ENCODE results near the gene HSPA4L. TPM values are rescaled to one million over a fixed set of nuclear protein-coding genes. Genes with fewer than 3 reads are reported as not detected.
A peak's percentile ranks its signal among the peaks of the same experiment; 100 is the strongest.

HSPA4L gene
- total and polyA plus RNA-seq, 2 donors from 2014 or later: 8.8 to 13.5 TPM

- Histone ChIP-seq H3K9me3 (ENCODE audit: control insufficient read depth in 2 of 3, insufficient read depth in 1 of 3, low read length in 3 of 3) (no peaks in the 10 kb centered on the region), H3K4me1 (ENCODE audit: control insufficient read depth in 2 of 3, insufficient read depth in 2 of 3, low read depth in 1 of 3, low read length in 3 of 3) (peaks cover 0 to 3% (median 0%) of the 10 kb centered on the region in 3 donors), H3K27me3 (ENCODE audit: control insufficient read depth, insufficient read depth, low read length) (no peaks in the 10 kb centered on the region), H3K27ac (ENCODE audit: low read depth in 2 of 2, low read length in 2 of 2) (peak within 1 kb of the TSS; percentile 39 to 69), H3K36me3 (ENCODE audit: control insufficient read depth in 2 of 3, insufficient read depth in 3 of 3, low read length in 3 of 3) (no peaks in the 10 kb centered on the region), H3K4me3 (ENCODE audit: low read length in 3 of 3) (peak within 1 kb of the TSS; percentile 85 to 98 (median 97)), H3K9ac (ENCODE audit: low read length in 3 of 3) (peak within 1 kb of the TSS; percentile 6 to 98 (median 97))
- DNase-seq (peak; percentile 98 to 99 (median 98)), FAIRE-seq (peak; percentile 23)
- no peak for TF ChIP-seq CTCF (IDR thresholded peaks at IDR 0.05; ENCODE audit: borderline replicate concordance, extremely low read depth, insufficient read depth)
- intact Hi-C loops (cut with DNase I): no loop called here
These were observed 98.8 kb downstream of the HSPA4L start, which contains the start of gene PLK4 for GRCh38 chr4:127880763-127881562. PLK4 (plus strand) TSS chr4:127880893; CDS start chr4:127881135, 242 bp downstream.

DNA sequence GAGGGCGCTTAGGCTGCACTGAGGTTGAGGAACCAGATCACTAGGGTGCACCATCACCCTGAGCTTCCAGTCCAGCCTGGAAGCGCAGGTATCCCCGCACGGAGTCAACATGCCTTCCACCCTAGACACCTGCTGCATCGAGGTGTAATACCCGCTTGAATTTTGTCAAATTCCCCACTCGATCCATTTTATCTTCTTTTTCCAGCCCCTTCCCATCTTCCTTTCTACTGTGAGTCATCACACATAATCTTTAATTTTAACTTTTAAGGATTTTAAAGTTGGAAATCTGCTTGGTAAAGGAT, 99.4 kb downstream of the HSPA4L start:
- intact Hi-C loops (cut with DNase I): no loop called here

DNA sequence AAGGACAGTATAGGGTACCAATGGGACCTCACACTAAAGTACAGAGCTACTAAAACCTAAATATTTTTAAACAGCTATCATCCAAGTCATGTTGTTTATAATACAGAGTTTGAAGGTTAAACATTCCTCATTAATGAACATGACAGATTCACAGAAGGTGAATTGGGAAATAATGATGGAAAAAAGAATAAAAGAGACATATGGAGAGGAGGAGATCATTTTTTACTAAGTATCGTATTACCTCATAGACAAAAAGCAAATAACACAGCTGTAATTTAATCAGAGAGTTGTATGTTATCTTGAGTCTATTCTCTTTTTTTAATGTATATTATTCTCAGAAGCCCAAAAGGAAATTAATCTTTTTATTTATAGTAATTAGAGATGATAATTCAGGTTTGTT, 106.4 kb downstream of the HSPA4L start:
- Histone ChIP-seq H3K9ac (ENCODE audit: low read length in 3 of 3) (no peak overlapping the region), H3K9me3 (ENCODE audit: control insufficient read depth in 2 of 3, insufficient read depth in 1 of 3, low read length in 3 of 3) (no peaks in the 10 kb centered on the region), H3K27me3 (ENCODE audit: control insufficient read depth, insufficient read depth, low read length) (no peaks in the 10 kb centered on the region), H3K4me3 (ENCODE audit: low read length in 3 of 3) (no peak overlapping the region), H3K27ac (ENCODE audit: low read depth in 2 of 2, low read length in 2 of 2) (no peak overlapping the region), H3K4me1 (ENCODE audit: control insufficient read depth in 2 of 3, insufficient read depth in 2 of 3, low read depth in 1 of 3, low read length in 3 of 3) (no peaks in the 10 kb centered on the region), H3K36me3 (ENCODE audit: control insufficient read depth in 2 of 3, insufficient read depth in 3 of 3, low read length in 3 of 3) (no peaks in the 10 kb centered on the region)
- no peak for TF ChIP-seq CTCF (IDR thresholded peaks at IDR 0.05; ENCODE audit: borderline replicate concordance, extremely low read depth, insufficient read depth)
- DNase-seq: peak in 1 of 5 donors; percentile 13
- intact Hi-C loops (cut with DNase I): no loop called here
- FAIRE-seq: no peak

More for the DNA sequence above, 99.4 kb downstream of the HSPA4L start:
- H3K9ac ChIP-seq (ENCODE audit: low read length in 3 of 3): peak overlapping the region in 2 of 3 donors; percentile 3 to 72
- no peak overlapping the region for H3K27ac ChIP-seq (ENCODE audit: low read depth in 2 of 2, low read length in 2 of 2)
- FAIRE-seq (no peak), DNase-seq (no peak)
- peak overlapping the region; percentile 85 to 98 (median 97) for H3K4me3 ChIP-seq (ENCODE audit: low read length in 3 of 3)
- H3K4me1 ChIP-seq (ENCODE audit: control insufficient read depth in 2 of 3, insufficient read depth in 2 of 3, low read depth in 1 of 3, low read length in 3 of 3): peaks cover 0 to 3% (median 0%) of the 10 kb centered on the region in 3 donors
- no peaks in the 10 kb centered on the region for H3K36me3 ChIP-seq (ENCODE audit: control insufficient read depth in 2 of 3, insufficient read depth in 3 of 3, low read length in 3 of 3)
- TF ChIP-seq CTCF (IDR thresholded peaks at IDR 0.05; ENCODE audit: borderline replicate concordance, extremely low read depth, insufficient read depth): no peak
- no peaks in the 10 kb centered on the region for H3K27me3 ChIP-seq (ENCODE audit: control insufficient read depth, insufficient read depth, low read length)
- no peaks in the 10 kb centered on the region for H3K9me3 ChIP-seq (ENCODE audit: control insufficient read depth in 2 of 3, insufficient read depth in 1 of 3, low read length in 3 of 3)
